ENCODE measurements around the gene VASP. TPM values are rescaled to one million over a fixed set of nuclear protein-coding genes. Genes with fewer than 3 reads are reported as not detected.
A peak's percentile ranks its signal among the peaks of the same experiment; 100 is the strongest.

The VASP gene
- total and polyA plus RNA-seq, 2 of the 13 experiments (the other 11 are each of a cell fraction or from before 2014, with no cell fraction given) = 41.8 to 67.1 TPM

- TF ChIP-seq GRHL1 (CRISPR knock-in tag; conservative IDR thresholded peaks at IDR 0.05) (no peak), AHR (CRISPR knock-in tag; IDR thresholded peaks at IDR 0.05) (no peak; the same call in 1 of the 2 replicates), MAFK (conservative IDR thresholded peaks at IDR 0.05 in 1 of 2, IDR thresholded peaks at IDR 0.05 in 1 of 2; ENCODE audit: low read length in 2 of 2) (peak; percentile 44 to 59; a peak in 3 of 4 replicates), ZBTB26 (CRISPR knock-in tag; IDR thresholded peaks at IDR 0.05; ENCODE audit: borderline replicate concordance) (no peak), HMGA1 (CRISPR knock-in tag; conservative IDR thresholded peaks at IDR 0.05) (no peak), ZNF674 (CRISPR knock-in tag; IDR thresholded peaks at IDR 0.05; ENCODE audit: low read depth) (no peak), BRCA1 (CRISPR knock-in tag; IDR thresholded peaks at IDR 0.05) (peak; percentile 68; the same call in 1 of the 2 replicates), HNRNPL (IDR thresholded peaks at IDR 0.05; ENCODE audit: low read depth, low read length) (no peak), REST (IDR thresholded peaks at IDR 0.05; ENCODE audit: borderline replicate concordance in 1 of 2, low read depth in 1 of 2, low read length in 2 of 2) (no peak; a peak in 1 of 4 replicates), SNAI1 (CRISPR knock-in tag; IDR thresholded peaks at IDR 0.05; ENCODE audit: borderline replicate concordance) (no peak), HNF1B (CRISPR knock-in tag; IDR thresholded peaks at IDR 0.05) (peak; percentile 74), ZNF580 (CRISPR knock-in tag; IDR thresholded peaks at IDR 0.05; ENCODE audit: borderline replicate concordance, low read depth) (peak; percentile 80), ZBTB20 (CRISPR knock-in tag; IDR thresholded peaks at IDR 0.05; ENCODE audit: borderline replicate concordance, low read depth) (no peak), PAXIP1 (CRISPR knock-in tag; conservative IDR thresholded peaks at IDR 0.05) (peak; percentile 35), RBAK (CRISPR knock-in tag; IDR thresholded peaks at IDR 0.05) (no peak)
These were observed 28.6 kb upstream of the VASP start (continued) for GRCh38 chr19:45478454-45479238.
